ENCODE data around the gene CTSO.
A peak's percentile ranks its signal among the peaks of the same experiment; 100 is the strongest.

Gene CTSO

GRCh38 chr4:155953151-155954117 is at the start of gene CTSO:
TSS of gene CTSO (minus strand) at chr4:155953866. CDS start at chr4:155953847, 19 bp downstream.
- peak; percentile 95 for FAIRE-seq

- FAIRE-seq = no peak
Measured at GRCh38 chr4:156000491-156000890, 46.8 kb upstream of the CTSO start.

GRCh38 chr4:155999725-156000124 is 46.1 kb upstream of the CTSO start:
- FAIRE-seq = no peak

GRCh38 chr4:155995069-155995468 is 41.4 kb upstream of the CTSO start:
- FAIRE-seq = no peak

- FAIRE-seq = no peak
Measured at GRCh38 chr4:155984106-155984797, 30.6 kb upstream of the CTSO start.

- no peak for FAIRE-seq
Measured at GRCh38 chr4:155982736-155983385, 29.2 kb upstream of the CTSO start.

GRCh38 chr4:155978810-155979209 is 25.1 kb upstream of the CTSO start:
- FAIRE-seq = no peak

- no peak for FAIRE-seq
Measured at GRCh38 chr4:155975511-155975910, 21.8 kb upstream of the CTSO start.

- FAIRE-seq = no peak
Measured at GRCh38 chr4:155974996-155975395, 21.3 kb upstream of the CTSO start.

GRCh38 chr4:155974476-155974749 is 20.7 kb upstream of the CTSO start:
- no peak for FAIRE-seq

- peak; percentile 15 for FAIRE-seq
Measured at GRCh38 chr4:155973639-155974475, 20.2 kb upstream of the CTSO start.

GRCh38 chr4:155972098-155972497 is 18.4 kb upstream of the CTSO start:
- no peak for FAIRE-seq

GRCh38 chr4:155966731-155967395 is 13.2 kb upstream of the CTSO start:
- FAIRE-seq = no peak

GRCh38 chr4:155966171-155966570 is 12.5 kb upstream of the CTSO start:
- FAIRE-seq = no peak

GRCh38 chr4:155964016-155964891 is 10.6 kb upstream of the CTSO start:
- FAIRE-seq = no peak

- FAIRE-seq = no peak
Measured at GRCh38 chr4:155962767-155963166, 9.1 kb upstream of the CTSO start.

GRCh38 chr4:155961575-155961974 is 7.9 kb upstream of the CTSO start:
- no peak for FAIRE-seq

- FAIRE-seq = no peak
Measured at GRCh38 chr4:155960522-155960921, 6.9 kb upstream of the CTSO start.

- FAIRE-seq = no peak
Measured at GRCh38 chr4:155959417-155959816, 5.8 kb upstream of the CTSO start.

GRCh38 chr4:155956461-155956860 is 2.8 kb upstream of the CTSO start:
- no peak for FAIRE-seq

- FAIRE-seq = no peak
Measured at GRCh38 chr4:155954939-155955338, 1.3 kb upstream of the CTSO start.

Data from endometrium (tissue), 2 donors.